Midbrain (tissue), 1 donor: ENCODE data around the gene RNF181.
"Not testable (repeated sequence)": the region's sequence is repeated elsewhere in the genome, so short reads cannot be mapped to it uniquely, and the experiment has no call there.

Experiments used
- DNase-seq: peaks from one replicate; lab custom pipeline; 2025; lab: John Stamatoyannopoulos, UW

The RNF181 gene, protein sequence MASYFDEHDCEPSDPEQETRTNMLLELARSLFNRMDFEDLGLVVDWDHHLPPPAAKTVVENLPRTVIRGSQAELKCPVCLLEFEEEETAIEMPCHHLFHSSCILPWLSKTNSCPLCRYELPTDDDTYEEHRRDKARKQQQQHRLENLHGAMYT

DNA sequence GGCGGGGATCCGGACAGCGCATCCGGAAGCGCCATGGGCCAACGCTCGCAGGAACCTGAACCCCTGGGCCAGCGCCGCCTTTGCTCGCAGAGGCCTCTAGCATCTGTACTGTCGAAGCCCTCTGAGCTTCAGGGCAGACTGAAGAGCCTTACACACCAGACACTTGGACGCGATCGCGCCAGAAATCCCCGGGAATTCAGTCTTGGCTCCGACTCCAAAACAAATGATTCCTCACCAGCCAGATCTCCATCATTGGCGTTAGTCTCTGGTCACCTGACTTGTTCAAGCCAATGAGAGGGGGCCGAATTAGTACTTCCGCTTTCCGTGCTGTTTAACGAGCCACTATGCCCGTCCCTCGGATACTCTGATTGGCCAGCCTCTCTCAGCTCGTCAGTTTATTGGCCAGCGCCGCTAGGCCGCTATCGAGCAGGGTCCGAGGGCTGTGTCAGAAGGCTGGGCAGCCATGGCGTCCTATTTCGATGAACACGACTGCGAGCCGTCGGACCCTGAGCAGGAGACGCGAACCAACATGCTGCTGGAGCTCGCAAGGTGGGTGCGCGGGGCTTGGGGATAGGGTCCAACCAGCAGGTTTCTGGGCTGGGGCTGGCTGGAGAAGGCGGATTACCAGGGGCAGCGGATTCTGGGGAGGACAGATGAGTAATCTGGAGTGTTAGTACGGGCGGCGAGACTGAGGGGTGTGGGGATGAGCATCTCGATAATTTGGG lies at the start of gene RNF181:
Gene RNF181, plus strand, starts transcription at position 445 of the 725 bp plus-strand sequence. Its CDS starts 19 bp downstream, at position 464.
- DNase-seq: peak; percentile 100

DNA sequence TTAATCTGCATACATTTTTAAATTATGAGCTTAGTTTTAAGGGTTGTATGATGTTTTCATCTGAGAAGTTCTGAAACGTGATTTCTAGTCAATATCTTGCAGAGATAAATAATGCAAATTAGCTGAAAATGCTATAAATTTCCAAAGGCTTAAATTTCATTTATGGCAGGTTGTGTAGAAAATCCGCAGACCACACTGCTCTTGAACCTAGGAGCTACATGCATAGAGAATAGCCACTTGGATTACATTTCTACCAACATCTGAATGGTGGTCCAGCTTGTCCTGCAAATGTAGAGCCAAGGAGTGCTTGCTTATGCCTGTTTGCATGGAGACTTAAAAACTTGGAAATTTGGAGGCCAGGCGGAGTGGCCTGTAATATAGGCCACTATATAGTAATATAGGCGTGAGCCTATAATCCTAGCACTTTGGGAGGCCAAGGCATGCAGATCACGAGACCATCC lies 49.7 kb upstream of the RNF181 start:
- DNase-seq: no peak

DNA sequence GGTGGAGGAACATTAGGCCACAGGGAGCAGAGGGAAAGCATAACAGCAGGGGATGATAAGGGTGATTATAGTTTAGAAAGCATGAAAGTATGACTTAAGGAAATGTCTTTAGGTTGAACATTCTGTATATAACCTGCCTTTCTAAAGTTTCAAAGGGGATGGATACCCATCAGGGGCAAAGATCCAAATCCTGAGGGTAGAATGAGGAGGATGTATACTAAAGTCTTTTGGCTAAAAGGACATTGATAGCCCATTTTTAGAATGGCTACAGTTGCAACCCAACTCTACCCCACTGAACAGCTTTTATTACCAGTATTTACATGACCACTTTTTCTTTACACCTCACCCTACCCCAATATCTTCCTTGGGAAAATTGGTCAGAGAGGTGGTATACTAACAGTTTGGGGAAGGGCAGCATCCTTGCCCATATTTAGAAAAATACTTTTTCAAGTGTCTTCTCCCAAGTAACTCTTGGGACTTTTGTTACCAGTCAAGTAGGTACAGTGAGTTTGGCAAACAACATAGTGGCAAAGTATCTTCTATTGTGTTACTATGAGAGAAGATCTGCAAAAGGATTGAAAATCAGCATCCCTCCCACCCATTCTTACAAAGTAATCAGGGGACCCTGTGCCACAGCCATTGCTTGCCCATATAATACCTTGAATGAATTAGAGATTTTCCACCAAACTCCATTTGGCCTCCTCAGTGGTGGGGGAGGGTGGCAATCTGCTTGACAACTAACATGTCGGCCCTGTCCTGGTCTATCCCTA lies 48.3 kb upstream of the RNF181 start:
- DNase-seq: no peak

DNA sequence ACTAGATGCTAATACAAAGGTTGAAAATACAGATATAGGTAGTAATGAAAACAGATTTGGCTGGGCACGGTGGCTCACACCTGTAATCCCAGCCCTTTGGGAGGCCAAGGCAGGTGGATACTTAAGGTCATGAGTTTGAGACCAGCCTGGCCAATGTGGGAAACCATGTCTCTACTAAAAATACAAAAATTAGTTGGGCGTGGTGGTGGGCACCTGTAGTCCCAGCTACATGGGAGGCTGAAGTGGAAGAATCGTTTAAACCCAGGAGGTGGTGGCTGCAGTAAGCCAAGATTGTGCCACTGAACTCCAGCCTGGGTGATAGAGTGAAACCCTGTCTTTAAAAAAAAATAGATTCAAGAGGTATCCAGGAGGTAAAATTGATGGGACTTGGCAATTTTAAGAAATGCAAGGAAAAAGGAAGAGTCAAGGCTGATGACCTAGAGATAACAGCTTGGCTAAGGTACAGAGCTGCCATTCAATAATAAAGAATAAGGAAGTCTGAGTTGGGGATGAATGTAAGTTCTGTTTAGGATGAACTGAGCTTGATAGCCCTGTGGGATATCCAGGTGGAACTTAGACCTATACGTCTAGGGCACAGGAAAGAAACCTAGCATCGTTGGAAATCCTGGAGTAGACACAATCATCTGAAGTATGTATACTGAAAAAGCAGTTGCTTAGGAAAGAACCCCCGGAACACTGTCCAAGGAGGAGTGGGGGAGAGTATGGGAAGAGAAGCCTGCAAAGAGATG lies 47.5 kb upstream of the RNF181 start:
- no peak for DNase-seq

DNA sequence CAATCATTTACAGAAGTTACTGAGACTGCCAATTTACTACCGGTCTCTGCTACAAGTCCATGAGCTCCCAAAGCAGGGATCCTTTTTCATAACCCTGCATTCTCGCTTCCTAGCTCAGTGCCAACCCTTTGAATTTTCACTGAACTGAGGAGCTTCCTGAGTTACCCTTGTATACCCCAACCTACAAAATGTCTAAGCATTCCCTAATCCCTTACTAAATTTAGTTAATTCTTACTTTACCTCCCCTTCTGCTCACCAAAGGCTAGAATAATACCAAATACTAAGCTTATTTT lies 47.0 kb upstream of the RNF181 start:
- DNase-seq: no peak

DNA sequence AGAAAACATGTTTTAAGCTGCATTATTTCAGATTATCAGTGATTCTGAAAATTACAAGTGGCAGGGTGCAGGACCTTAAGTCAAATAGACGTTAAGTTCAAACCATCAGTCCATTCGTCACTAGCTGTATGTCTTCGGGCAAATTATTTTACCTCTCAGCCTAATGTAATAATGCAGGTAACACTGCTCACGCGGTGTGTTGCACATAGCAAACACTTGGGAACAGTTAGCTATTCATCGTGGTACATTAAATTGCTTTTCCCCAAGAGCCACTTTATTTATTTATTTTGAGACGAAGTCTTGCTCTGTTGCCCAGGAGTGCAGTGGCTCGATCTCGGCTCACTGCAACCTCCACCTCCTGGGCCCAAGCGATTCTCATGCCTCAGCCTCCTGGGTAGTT lies 46.5 kb upstream of the RNF181 start:
- DNase-seq: no peak

DNA sequence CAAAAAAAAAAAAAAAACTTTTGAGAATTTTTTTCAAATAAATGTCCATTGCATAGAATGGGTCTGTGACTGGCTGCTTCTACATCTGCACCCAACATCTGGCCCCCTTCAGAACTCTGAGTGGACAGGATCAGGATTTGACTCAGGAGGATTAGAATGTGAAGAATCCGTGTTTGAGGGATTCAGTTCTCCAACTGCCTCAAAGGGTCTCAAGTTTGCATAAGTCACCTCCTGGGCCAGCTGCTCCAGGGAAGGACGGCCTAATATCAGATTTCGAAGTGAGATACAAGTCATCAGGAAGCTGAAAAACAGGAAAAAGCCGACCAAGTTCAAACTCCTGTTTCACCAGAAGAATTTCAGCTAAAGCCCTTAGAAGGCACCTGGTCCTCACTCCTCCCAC lies 45.7 kb upstream of the RNF181 start:
- DNase-seq: no peak

DNA sequence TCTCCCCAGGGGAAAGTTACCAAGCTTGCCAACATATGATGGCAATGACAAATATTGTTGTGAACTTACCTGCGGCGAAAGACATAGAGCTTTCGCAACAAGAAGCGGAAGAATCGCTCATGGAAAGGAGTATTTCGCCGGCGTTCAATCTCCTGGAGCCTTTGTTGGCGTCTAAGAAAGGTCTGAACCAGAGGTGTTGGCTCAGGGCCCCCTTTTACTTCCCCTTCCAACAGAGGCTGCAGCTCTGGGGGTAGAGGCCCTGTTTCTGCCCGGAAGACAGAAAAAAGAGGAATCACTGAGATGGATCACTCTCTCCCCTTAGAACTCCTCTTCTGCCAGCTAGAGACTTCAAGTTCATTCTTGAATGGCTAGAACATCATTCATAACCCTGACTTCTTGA lies 45.1 kb upstream of the RNF181 start:
- no peak for DNase-seq

DNA sequence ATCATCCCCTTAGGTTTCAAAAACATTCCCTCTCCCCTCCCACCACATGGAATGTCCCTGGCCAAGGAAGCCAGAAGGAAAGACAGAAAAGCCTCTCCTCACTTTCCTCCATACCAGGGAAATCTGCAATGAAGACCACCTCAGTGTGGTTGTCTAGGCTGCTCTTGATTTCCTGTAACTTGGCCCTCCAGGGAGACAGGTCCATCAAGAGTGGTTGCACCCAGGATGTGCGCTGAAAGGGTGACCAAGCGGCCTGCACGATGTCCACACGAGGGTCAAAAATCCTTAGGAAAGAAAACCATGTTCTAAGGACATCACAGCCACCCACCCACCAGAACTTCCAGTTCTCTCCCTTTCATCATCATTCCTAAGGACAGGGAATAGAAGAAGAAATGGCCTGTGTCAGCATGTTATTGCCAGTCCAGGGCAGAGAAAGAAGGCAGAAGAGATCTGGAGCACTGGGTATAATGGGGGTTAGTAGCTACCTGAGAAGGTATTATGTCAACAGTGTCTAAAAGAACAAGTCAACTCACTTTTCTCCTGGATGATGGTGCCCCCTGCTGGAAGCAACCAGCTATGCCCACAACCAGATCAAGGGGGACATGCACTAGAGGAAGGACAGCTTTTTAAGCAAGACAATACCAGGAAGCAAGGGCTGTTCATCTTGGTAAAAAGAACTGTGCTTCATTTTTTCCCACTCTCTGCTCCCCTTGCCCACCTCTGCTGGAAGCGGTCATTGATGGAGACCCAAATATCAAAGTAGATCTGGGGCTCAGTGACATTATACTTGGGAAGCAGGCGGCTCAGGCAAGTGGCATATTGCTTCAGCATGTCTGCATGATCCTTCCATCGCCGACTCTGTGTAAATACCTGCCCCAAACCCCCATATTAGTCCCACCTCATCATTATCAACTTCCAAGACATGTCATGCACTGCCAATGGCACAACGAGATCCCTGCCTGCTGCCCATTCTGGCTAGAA lies 43.6 kb upstream of the RNF181 start:
- DNase-seq: peak; percentile 83

DNA sequence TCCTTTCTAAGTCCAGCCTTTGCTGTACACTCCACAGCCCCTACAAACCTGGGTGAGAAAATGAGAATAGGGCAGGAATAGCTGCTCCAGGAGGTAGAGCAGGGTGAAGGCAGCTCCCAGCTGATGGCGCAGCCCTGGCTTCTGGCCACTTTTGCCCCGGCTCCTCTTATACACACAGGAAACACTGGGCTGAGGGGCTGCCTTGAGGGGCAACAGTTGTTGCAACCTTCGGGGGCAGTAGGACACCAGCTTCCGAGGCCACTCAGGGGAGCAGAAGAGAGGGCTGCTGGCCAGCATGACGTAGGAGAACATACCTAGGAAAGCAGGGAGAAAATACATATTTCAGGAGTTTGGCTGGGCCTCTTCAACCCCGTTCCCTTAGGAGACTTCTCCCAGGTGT lies 42.4 kb upstream of the RNF181 start:
- DNase-seq: no peak

DNA sequence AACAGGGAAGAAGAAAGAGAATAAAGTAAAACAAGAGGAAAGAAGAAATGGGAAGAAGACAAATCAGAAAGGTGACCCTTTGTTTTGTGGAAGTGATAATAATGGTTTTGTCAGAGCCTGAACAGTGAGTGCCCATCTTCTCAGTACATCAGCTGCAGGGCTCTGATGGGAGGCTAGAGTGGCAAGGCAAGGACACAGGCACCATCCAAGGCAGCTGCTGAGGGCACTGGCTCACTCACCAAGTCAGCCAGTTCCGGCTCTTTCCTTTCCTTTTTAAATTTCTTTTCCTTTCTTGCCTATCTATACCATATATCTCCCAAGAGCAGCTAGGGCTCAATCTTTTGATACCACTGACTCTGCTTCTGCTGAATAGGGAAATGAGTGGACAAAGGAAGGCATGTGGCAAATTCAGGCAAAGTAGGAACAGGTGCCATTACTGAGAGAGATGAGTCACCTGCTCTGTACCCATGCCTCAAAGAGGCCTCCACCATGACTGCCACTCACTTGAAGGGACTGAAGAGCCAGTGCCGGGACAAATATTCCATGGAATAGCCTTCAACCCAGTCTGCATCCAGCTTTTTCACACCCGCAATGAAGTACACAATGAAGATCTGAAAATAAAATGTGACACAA lies 40.4 kb upstream of the RNF181 start:
- DNase-seq: no peak

DNA sequence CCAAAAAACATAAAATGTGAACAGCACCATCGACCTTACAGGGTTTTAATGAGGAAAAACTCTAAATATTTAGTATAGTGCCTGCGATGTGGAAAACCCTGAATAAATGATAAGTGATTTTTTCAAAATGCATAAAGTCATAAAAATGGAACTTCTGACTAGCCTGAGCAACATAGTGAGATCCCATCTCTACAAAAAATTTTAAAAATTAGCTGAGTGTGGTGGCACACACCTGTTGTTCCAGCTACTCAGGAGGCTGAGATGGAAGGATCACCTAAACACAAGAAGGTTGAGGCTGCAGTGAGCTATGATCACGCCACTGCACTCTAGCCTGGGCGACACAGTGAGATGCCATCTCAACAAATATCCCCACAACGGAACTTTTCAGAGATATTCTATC lies 38.4 kb upstream of the RNF181 start:
- no peak for DNase-seq

DNA sequence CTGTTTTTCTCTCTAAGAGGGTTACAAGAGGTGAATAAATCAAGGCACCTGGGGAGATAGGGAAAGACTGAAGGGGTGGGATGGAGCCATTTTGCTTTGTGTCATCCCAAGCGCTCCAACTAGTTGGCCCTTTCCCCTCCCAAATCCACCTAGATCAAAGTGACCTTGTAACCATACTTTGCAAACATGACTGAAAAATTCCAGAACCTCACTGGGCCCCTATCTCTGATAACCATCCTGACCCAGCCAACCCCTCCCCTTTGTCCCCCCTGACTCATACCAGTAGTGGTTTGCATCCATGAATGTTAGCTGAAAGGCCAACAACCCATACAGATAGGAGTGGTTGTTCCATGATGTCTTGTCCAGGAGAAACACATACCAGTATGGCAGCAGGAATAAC lies 37.4 kb upstream of the RNF181 start:
- no peak for DNase-seq

DNA sequence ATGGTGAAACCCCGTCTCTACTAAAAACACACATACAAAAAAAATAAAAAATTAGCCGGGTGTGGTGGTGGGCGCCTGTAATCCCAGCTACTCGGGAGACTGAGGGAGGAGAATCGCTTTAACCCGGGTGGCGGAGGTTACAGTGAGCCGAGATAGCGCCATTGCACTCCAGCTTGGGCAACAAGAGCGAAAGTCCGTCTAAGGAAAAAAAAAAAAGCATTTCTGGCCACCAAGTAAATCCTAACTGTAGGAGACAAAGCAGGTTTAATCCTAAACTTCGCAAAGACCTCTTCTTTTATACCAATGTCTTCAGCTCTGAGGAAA lies 35.2 kb upstream of the RNF181 start:
- not testable (repeated sequence) for DNase-seq

DNA sequence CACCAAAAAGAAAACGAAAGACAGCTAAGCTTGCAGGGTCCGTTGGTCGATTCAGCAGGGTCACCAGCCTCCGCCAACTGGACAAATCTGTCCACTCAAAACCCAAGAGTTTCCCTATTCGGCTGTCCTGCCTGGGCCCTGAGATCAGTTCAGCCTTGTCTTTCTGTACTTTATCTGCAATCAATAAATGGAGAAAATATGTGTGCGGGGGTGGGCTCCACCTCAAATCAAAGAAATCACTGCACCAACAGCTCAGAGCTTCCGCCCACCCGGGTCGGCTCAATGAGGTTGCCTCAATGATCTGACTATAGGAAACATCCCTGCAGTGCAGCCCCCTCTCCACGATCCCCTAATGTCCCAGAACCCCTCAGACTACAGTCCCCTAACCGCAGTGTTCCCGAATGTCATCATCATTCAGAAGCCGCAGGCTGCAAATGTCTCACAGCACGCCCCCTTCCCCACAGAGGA lies 34.7 kb upstream of the RNF181 start:
- no peak for DNase-seq

DNA sequence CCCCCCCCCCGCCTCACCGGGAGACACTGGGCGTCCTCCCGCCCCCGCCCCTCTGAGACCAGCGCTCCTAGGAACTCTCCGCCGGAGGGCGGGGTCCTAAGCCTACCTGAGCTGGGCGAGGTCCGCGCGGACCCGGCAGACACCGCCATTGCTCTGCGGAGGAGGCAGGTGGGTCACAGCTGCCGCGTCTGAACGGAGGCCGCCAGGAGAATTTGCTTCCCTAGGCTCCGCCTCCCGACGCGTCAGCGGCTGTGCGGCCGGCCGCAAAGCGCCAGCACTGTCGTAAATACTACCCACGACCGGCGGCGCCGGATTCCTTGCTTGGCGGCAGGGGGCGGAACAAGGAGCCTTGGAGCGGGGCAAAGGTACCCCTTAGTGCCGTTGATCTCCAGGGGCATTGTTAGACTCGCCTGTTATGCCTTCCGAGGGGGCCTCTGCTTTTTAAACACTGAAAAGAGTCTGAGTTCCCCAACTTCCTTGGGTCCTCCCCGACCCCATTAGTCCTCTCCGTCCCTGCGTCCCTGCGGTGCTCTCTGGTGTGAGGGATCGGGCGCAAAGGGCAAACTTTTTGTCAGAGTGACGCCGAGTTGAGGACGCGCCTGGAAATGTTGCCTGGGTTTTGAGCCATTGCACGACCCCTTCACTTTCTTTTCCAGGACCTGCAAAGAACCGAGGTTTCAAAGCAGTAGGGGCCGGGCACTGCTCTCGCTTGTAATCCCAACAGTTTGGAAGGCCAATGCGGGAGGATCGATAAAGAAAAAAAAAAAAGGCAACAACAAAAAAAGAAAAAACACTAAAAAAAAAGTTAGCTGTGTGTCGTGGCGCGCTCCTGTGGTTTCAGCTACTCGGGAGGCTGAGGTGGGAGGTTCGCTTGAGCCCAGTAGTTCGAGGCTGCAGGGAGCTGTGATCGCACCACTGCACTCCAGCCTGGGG lies 34.0 kb upstream of the RNF181 start, which contains the start of gene GGCX:
Gene GGCX, minus strand, starts transcription at position 214 of the 933 bp plus-strand sequence. Its CDS starts 65 bp downstream, at position 149.
- peak; percentile 94 for DNase-seq

DNA sequence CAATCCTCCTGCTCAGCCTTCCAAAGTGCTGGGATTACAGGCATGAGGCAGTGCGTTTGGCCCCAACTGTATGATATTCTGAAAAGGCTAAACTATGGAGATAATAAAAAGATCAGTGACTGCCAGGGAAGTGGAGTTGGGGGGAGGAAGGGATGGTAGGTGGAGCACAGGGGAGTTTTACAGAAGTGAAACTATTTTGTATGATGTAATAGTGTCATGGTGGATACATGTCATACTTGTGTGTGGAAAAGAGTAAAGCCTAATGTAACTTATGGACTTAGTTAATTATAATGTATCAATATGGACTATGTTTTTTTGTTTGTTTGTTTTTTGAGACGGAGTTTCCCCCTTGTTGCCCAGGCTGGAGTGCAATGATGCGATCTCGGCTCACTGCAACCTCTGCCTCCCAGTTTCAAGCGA lies 31.4 kb upstream of the RNF181 start:
- DNase-seq: no peak

DNA sequence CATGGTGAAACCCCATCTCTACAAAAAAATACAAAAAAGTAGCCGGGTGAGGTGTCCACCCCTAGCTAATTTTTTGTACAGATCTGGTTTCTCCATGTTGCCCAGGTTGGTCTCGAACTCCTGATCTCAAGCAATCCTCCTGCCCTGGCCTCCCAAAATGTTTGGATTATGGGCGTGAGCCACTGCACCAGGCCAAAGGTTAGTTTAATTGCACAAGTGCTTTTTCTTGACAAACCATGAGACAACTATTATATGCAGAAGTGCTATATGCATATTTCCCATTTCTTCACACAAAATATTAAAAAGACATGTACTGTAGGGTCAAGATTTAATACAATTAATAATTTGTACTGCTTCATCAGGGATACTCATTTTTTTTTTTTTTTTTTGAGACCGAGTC lies 29.3 kb upstream of the RNF181 start:
- DNase-seq: no peak

DNA sequence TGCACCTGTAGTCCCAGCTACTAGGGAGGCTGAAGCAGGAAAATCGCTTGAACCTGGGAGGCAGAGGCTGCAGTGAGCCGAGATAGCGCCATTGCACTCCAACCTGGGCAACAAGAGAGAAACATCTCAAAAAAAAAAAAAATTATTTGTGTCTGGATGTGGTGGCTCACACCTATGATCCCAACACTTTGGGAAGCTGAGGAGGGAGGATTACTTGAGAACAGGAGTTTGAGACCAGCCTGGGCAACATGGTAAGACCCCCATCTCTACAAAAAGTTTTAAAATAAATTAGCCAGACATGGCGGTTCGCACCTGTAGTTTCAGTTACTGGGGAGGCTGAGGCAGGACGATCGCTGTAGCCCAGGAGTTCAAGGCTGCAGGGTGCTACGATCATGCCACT lies 19.8 kb upstream of the RNF181 start:
- no peak for DNase-seq

DNA sequence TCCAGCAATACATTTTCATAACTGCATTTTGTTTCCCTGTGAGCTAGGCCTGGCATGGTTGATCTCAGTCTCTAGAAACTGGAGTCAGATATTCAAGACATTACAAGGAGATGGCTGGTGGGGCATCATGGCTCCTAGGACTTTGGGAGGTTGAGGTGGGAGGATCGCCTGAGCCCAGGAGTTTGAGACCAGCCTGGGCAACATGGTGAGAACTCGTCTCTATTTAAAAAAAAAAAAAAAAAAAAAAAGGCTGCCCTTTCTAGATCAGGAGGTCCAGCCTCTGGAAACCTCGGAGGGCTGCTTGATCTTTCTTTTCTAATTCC lies 18.5 kb upstream of the RNF181 start:
- no peak for DNase-seq
